Measurements from ENCODE around the gene CENPN.

The CENPN gene, protein sequence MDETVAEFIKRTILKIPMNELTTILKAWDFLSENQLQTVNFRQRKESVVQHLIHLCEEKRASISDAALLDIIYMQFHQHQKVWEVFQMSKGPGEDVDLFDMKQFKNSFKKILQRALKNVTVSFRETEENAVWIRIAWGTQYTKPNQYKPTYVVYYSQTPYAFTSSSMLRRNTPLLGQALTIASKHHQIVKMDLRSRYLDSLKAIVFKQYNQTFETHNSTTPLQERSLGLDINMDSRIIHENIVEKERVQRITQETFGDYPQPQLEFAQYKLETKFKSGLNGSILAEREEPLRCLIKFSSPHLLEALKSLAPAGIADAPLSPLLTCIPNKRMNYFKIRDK

DNA sequence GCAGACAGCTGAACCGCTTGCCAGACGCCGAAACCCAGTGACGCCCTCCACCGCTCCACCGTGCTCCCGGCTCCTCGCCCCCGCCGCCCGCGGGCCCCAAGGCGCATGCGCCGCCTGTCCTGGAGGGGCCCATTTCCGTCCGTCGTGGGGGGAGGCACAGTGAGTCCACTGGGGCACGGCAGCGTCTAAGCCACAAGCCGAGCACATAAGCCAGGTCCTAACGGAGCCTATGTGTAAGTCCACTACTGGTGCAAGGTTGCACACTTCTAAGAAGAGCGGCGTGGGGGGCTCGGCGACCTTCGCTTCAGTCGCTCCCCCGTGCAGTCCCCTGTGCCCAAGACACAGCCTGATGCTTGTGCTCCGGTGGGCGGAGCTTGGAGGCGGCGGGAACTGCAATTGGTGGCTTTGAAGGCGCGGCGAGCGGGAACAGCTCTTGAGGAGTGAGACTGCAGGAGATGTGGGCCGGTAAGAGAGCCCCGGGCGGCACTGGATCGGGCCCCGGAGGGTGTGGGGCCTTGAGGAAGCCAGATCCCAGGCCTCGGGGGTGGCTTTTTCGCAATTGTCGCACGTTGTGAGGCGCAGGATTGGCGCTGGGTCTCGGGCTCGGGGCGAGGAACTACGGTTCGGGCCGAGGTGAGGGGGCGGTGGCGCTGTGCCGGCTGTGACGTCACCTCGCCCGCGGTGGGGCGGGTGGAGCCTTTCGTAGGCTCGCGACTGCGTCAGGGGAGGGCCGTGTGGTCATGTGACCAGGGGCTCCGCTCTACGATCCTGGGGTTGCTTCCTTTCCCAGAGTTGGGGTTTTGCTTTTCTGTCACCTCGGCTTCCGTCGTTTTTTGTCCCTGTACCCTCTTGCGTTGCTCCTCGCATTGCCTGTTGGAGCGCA, at the start of gene CENPN, which contains the start of gene CMC2:
CENPN (plus strand) TSS at position 402 of the 883 bp plus-strand sequence. CDS start 4,726 bp downstream, outside the sequence.
CMC2 (minus strand) TSS at position 73 of the 883 bp plus-strand sequence. CDS start 9,491 bp downstream, outside the sequence.
- DNase-seq, result peak; percentile 86

DNA sequence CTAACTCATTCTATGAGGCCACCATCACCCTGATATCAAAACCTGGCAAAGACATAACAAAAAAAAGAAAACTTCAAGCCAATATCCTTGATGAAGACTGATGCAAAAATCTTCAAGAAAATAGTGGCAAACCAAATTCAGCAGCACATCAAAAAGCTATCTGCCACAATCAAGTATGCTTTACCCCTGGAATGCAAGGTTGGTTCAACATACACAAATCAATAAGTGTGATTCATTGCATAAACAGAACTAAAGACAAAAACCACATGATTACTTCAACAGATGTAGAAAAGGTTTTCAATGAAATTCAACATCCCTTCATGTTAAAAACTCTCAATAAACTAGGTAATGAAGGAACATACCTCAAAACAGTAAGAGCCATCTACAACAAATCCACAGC, 48.7 kb upstream of the CENPN start:
- DNase-seq, result no peak

DNA sequence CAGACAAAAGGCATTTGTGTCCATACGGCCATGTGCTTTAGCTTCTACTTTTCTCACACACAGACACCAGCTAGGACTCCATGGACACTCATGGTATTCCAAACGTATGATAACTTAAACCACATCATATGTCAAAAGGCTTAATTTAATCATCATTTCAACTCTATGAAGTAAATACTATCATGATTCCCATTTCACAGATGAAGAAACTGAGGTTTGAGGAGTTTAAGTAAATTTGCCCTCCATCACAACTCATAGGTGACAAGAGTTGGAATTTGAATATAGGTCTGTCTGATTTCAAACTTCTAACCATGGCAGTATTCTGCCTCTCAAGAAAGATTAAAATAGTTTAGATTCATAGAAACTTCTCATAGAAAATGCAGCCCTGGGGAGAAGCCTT, 44.1 kb upstream of the CENPN start:
- DNase-seq, result no peak

DNA sequence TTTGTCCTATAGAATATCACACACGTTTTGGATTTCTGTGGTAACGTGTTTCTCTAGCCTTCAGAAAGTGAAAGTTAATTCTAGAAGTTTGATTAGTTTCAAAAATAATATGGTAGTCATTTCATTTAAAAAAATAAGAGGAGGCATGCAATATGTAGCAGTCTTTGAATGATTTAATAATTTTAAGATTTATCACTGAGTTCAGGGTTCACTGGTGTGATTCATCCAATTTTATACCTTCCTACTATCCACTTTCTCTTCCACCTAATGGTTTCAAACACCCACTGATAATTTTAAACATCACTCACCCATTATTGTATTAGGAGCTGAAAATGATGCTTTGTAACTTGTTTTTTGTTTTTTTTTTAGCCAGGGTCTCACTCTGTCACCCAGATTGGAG, 42.7 kb upstream of the CENPN start:
- no peak for DNase-seq

DNA sequence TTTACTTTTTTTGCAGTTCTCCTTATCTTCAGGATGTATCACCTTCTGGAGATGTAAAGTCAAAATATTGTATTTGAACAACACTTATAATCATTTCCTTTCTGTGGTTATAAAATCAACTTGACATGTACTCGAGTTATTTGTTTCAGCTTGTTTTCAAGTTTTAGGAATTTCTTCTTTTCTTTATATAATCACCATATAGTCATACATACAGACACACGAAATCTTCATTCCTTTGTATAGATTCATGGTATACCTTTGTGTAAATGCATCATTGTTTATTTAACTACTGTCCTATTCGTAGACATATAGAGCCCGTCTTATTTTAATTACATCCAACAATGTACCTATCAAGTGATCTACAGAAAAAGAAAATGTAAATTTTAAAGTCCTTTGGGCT, 40.4 kb upstream of the CENPN start:
- DNase-seq, result no peak

DNA sequence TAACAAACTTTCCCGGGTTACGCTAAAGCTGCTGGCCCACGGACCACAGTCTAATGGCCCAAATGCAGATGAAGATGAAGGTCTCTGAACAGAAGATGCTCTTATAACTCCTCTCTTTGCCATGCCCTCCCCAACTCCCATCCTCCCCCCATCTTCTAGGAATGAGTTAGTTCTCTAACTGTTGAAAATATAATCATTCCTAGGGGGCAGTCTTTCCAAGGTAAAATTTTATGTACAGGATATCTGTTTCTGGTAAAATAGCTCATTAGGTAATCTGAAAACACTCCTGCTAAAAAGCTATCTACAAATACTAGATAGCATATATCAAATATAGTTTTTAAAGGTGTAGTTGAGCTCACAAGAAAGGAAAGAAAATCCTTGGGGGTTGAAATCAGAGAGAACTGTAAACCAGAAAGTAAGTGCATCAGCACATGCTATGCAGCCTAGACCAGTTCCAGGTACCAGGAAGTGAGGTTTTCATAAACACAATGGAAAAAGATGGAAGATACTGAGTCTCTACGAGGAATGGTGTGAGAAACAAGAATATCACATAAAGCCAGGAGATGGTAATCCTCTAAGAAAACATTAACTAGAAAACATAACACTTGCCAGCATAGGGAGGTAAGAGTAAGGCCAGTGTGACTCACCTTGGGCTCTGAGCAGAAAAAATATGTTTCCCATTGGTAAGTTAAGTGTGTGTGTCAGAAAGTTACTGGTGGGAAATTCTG, 38.5 kb upstream of the CENPN start:
- no peak for DNase-seq

DNA sequence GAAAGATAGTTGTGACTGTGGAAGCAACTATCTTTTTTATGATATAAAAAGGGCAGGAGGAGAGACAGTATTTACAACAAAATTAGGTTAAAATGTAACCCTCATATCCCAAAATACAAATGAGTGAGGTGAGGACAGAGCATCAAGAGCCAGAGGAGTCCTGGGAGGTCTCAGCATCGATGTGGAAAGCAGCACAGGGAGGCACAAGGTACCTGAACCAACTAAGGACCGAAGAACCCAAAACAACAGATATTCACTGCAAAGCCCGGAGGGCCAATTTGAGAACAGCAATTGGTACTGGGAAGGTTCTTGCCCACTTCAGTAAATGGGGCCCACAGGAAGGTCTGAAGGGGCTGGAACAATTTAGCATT, 37.9 kb upstream of the CENPN start:
- DNase-seq, result no peak

DNA sequence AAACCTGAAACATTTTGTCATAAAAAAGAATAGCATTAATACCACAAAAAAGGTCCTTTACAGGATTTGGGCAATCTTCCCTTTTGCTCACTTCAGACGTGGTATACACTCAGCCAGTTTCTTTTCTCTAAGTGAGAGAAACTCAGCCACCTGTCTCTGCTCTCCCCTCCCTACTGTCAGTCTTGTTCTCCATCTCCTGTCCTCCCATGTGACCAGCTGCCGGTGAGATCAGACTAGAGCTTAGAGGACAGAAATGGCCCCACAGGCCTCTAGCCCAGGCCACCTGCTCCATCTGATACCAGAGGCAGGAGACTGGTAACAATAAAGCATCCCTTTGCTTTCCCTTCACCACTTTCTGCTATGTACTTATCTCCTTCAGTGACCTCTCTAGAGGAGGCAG, 35.2 kb upstream of the CENPN start:
- no peak for DNase-seq

DNA sequence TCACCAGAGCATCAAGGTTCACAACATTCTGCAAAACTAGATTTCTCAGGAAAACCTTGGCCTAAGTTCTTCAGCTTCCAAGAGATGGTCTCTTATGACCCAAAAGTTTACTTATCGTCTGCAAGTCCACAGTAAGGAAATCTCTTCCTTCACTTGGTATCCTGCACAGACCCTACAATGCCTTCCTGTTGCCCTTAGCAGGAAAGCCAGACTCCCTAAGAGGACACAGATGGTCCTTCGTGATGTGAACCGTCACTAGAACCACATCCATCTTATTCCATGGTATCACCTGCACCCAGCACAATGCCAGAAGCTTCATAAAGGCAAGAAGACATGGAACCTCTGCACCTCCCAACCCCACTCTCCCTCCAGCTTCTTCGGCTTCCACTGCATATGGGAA, 34.4 kb upstream of the CENPN start:
- no peak for DNase-seq

DNA sequence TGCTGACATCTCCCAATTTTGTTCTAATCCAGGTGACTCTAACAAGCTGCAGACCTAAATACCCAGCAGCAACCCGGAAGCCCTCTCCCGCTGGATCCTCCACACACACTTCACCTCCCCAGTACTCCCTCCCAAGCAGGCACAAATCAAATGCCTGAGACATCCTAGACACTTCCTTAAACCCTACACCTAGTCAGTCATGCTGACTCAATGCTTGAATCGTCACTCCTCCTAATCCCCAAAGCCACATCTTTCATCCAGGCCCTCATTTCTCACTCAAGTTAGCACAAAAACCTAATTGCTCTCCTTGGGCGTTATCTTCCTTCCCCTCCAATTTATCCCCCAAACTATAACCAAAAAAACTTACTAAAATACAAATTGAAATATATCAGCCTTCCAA, 33.0 kb upstream of the CENPN start:
- no peak for DNase-seq

DNA sequence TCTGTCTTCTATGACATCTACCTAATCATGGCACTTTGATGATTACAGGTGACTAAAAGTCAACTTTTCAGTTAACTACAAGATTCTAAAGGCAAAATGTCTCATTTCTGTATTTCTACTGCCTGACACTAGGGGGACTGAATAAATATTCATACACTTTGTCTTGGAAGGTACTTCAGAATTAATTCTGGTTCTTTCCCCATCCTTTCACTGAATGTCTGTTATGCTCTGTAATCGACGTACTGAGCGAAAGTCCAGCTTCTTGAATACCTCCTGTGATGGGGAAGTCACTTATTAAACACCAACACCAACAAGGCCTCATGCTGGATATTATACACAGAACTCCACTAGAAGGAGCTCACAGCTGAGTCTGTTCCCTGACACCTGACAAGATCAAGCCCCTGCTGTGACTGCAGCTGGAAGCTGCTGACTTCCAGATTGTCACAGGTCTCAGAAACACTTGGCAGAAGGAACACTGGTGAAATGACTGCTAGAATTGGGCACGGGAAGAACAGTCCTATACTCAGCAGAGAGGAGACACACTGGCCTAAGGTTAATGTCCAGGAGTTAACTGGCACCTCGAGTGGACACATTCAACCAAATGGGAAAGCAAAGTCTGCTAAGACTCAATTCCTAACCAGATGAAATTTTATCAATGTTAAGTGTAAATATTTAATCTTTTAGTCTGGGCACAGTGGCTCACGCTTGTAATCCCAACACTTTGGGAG, 32.2 kb upstream of the CENPN start:
- DNase-seq, result no peak

DNA sequence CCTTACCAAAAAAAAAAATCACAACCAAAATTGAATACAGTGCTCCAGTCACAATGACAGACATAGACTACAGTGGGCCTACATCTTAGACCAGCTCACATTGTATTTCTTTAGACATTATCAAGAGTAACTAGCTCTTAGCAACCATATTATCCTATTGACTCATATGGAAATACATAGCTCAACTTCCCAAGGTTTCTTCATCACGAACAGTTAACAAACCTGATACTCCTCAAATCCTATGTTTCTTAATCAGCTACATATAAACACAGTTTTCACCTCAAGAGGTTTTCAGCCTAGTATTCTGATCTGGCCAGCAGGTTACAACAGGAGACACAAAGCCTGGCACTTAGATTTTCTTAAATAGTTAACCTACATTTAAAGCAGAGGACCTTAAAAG, 30.1 kb upstream of the CENPN start:
- DNase-seq, result no peak

DNA sequence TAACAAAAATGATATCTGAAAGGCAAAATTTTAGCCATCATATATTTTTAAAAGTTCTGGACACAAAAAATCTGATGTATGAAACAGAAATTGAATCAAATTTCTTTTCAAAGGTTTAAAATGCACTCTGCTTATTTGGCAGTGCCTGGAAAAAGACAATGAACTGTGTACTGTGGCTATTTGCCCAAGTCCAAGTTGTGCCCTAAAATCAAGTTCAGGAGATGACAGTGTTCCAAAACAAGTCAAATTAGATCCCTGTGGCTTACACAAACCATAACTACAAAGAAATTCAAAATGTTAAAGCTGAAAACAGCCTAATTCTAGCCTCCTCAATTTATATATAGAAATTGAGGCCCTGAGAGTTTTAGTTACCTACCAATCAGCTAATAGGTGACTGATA, 25.9 kb upstream of the CENPN start:
- no peak for DNase-seq

DNA sequence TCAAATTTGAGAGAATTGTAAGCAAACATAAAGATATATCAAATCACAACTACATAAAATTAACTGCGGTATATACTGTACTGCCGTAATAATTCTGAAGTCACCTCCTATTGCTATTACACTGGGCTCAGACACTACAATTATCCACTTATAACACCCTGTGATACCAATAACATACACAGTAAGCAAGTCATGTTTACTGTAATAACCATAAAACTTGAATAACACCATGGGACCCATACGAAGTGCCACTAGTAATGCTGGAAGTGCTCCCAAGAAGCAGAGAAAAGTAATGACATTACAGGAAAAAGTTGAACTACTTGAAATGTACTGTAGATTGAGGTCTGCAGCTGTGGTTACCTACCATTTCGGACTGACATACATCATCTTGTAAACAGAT, 24.4 kb upstream of the CENPN start:
- DNase-seq, result no peak

DNA sequence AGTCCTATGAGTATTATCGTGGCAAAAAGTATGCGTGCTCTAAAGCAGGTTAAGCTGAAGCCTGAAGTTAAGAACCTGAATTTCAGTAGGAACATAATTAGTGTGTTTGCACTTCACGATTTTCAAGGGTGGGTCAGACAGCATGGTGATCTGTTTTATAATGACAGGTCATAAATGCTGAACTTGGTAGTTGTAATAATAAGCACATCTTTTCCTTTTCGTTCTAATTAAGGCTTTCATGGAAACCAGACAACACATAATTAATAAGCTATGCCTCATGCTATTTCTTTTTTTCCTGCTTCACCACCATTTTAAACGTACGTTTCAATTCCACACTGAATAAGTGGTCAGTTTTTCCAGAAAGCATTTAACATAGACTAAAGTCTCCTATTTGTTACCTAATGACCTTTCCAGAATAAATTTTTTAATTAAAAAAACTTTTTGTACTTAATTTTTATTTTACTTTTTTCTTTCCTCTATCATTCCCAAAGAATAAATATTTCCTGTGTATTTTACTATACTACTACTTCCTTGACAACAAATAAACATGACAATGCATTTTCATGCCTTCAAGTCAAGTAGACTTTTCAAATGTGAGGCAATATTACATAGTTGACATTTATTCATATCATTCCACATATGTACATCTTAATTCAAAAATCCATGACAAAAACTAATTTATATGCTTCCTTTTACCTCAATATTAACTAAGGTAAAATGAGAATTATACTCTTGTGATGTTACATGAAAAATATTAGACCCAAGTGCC, 22.7 kb upstream of the CENPN start:
- DNase-seq, result no peak

DNA sequence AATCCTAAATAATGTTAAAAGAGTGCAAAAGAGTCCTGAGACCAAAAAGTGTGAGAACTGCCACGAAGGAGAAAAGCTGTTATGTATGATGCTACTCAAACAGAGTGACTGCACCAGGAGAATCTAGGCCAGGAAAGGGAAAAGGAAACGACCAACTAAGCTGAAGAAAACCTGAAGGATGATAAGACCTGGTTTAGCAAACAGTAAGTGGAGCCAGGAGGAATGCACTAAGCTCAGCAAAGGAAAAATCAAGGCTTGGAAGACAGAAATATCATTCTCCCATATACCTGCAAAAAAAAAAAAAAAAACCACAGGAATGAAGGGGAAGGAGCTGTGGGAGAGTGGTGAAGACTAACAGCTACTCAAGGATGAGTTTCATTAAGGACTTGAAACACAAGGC, 21.4 kb upstream of the CENPN start:
- no peak for DNase-seq

DNA sequence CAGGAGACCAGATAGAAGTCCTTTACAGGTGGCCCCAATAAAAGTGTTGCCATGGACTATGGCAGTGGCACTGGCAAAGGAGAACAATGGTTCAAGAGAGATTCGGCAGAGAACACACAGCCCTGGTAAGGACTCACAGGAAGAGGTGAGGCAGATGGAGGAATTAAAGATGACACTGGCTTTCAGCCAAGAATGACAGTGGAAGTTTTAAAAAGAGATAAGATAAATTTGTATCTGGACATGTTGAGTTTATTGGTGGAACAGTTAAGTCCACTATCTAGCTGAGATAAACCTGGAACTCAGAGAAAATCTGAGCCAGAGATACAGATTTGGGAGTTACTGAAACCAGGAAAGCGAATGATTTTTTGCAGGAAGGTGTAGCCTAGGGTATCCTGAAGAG, 20.5 kb upstream of the CENPN start:
- DNase-seq, result no peak

DNA sequence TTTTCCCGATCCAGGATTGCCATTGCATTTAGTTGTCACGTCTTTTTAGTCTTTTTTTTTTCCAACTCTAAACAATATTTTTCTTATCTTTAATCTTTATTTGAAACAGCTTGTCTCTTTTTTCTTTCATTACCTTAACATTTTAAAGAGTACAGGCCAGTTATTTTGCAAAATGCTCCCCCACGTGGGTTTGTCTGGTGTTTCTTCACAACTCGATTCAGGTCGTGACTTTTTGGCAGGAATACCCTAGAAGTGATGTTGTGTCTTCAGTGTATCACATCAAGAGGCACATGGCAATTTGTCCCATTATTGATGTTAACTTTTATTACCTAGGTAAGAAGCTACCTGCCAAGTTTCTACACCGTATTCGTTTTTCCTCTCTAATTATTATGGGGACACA, 18.3 kb upstream of the CENPN start:
- DNase-seq, result no peak

DNA sequence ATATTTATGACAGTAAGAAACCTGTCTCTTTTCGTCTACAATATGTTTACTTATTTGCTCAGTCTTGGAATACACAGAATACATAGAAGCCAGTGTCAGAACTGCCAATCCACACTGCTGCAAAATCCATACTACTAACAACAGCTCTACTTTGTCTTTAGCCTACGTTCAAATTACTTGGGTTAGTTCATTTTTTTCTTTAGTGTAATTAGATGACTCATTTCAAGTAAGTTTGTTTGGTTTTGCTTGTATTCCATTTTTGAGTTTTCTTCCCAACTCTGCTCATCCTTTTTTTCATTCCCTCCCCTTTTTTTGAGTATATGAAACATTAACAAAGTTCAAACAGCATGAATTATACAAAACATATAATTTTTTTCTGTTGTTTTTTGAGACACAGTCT, 17.2 kb upstream of the CENPN start:
- no peak for DNase-seq

DNA sequence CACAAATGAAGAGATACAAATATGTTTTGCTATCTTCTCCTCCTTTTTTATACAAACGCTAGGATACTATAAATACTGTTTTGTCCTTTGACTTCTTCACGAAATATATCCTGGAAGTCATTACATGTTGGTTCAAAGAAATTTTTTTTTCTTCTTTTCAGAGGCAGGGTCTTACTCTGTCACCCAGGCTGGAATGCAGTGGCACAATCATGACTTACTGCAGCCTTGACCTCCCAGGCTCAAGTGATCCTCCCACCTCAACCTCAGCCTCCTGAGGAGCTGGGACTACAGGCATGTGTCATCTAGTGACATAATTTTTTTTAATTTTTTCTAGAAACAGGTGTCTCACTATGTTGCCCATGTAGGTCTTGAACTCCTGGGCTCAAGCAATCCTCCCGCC, 16.4 kb upstream of the CENPN start:
- no peak for DNase-seq

DNA sequence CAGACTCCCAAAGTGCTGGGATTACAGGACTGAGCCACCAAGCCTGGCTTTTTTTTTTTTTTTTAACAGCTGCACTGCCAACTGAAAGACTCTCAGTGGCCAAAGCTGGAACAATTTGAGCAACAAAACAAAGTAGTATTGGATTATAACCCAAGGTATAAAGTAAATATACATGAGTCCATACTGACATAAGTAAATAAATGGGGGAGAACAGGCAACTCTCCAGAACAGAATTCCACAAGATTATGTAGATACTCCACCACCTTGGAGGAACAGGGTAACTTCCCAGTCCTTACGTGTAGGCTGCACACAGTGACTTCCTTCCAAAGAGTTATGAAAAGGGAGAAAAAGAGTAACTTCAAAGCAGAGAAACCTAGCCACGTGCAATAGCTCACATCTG, 16.0 kb upstream of the CENPN start:
- no peak for DNase-seq

DNA sequence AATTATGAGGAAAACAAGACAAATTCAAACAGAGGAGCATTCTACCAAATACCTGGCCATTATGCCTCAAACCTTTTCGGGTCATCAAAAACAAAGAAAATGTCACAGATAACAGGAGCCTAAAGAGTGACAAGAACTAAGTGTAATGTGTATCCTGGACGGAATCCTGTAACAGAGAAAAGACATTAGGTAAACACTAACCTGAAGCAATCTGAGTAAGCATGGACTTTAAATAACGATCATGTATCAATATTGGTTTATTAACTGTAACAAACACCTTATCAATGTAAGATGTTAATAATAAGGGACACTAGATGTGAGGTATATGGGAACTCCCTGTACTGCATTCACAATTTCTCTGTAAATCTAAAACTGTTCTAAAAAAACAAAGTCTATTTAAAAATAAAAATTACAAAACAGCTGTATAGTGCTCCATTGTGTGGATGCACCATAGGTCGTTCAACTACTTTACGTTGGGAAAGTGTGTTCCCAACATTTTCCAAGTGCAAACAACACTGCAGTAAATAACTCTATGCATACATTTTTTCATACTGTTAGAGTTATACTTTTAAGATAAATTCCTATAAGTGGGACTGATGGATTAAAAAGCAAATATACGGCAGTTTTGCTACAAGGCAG, 15.1 kb upstream of the CENPN start:
- DNase-seq, result no peak

All from GDM1 (cell line).